ENCODE measurements around the gene GOLGA5. TPM values are rescaled to one million over a fixed set of nuclear protein-coding genes. Genes with fewer than 3 reads are reported as not detected.

GOLGA5 gene
- total RNA-seq, 1 donor from 2014 or later = 51.9 TPM

- Mint-ChIP-seq H3K27me3 (ENCODE audit: low read depth) (no peaks in the 10 kb centered on the region), H3K4me3 (ENCODE audit: unreplicated experiment) (no peak overlapping the region), H3K9me3 (ENCODE audit: low read depth) (no peaks in the 10 kb centered on the region), H3K4me1 (ENCODE audit: low read depth) (peaks cover 20% of the 10 kb centered on the region), H3K36me3 (ENCODE audit: low read depth) (no peaks in the 10 kb centered on the region), H3K27ac (ENCODE audit: unreplicated experiment) (no peak overlapping the region)
- TF ChIP-seq CTCF (IDR thresholded peaks at IDR 0.05) = no peak
- no peak for DNase-seq (ENCODE audit: low spot score)
These were observed 42.3 kb upstream of the GOLGA5 start for GRCh38 chr14:92751819-92752218.

- no peaks in the 10 kb centered on the region for H3K36me3 Mint-ChIP-seq (ENCODE audit: low read depth)
- peaks cover 9% of the 10 kb centered on the region for H3K4me1 Mint-ChIP-seq (ENCODE audit: low read depth)
- TF ChIP-seq CTCF (IDR thresholded peaks at IDR 0.05) = no peak
- no peaks in the 10 kb centered on the region for H3K9me3 Mint-ChIP-seq (ENCODE audit: low read depth)
- DNase-seq (ENCODE audit: low spot score) = no peak
- no peaks in the 10 kb centered on the region for H3K27me3 Mint-ChIP-seq (ENCODE audit: low read depth)
- H3K4me3 Mint-ChIP-seq (ENCODE audit: unreplicated experiment) = no peak overlapping the region
- no peak overlapping the region for H3K27ac Mint-ChIP-seq (ENCODE audit: unreplicated experiment)
These were observed 40.9 kb upstream of the GOLGA5 start for GRCh38 chr14:92753250-92753649.

GRCh38 chr14:92754966-92755365 is 39.1 kb upstream of the GOLGA5 start:
- Mint-ChIP-seq H3K27me3 (ENCODE audit: low read depth) (no peaks in the 10 kb centered on the region), H3K4me3 (ENCODE audit: unreplicated experiment) (no peak overlapping the region), H3K9me3 (ENCODE audit: low read depth) (no peaks in the 10 kb centered on the region)

GRCh38 chr14:92755495-92755894 is 38.6 kb upstream of the GOLGA5 start:
- TF ChIP-seq CTCF (IDR thresholded peaks at IDR 0.05) = no peak
- Mint-ChIP-seq H3K27me3 (ENCODE audit: low read depth) (no peaks in the 10 kb centered on the region), H3K9me3 (ENCODE audit: low read depth) (no peaks in the 10 kb centered on the region), H3K36me3 (ENCODE audit: low read depth) (no peaks in the 10 kb centered on the region), H3K27ac (ENCODE audit: unreplicated experiment) (no peak overlapping the region), H3K4me1 (ENCODE audit: low read depth) (peaks cover 2% of the 10 kb centered on the region), H3K4me3 (ENCODE audit: unreplicated experiment) (no peak overlapping the region)
- no peak for DNase-seq (ENCODE audit: low spot score)

More at GRCh38 chr14:92754966-92755365, 39.1 kb upstream of the GOLGA5 start:
- Mint-ChIP-seq H3K36me3 (ENCODE audit: low read depth) (no peaks in the 10 kb centered on the region), H3K4me1 (ENCODE audit: low read depth) (no peaks in the 10 kb centered on the region), H3K27ac (ENCODE audit: unreplicated experiment) (no peak overlapping the region)
- DNase-seq (ENCODE audit: low spot score) = no peak
- TF ChIP-seq CTCF (IDR thresholded peaks at IDR 0.05) = no peak

GRCh38 chr14:92756446-92756845 is 37.7 kb upstream of the GOLGA5 start:
- peaks cover 2% of the 10 kb centered on the region for H3K27me3 Mint-ChIP-seq (ENCODE audit: low read depth)
- H3K27ac Mint-ChIP-seq (ENCODE audit: unreplicated experiment) = no peak overlapping the region
- no peak for TF ChIP-seq CTCF (IDR thresholded peaks at IDR 0.05)
- no peaks in the 10 kb centered on the region for H3K9me3 Mint-ChIP-seq (ENCODE audit: low read depth)
- no peak overlapping the region for H3K4me3 Mint-ChIP-seq (ENCODE audit: unreplicated experiment)
- H3K4me1 Mint-ChIP-seq (ENCODE audit: low read depth) = peaks cover 5% of the 10 kb centered on the region
- H3K36me3 Mint-ChIP-seq (ENCODE audit: low read depth) = no peaks in the 10 kb centered on the region
- DNase-seq (ENCODE audit: low spot score) = no peak
